Osteocyte (in vitro differentiated cells): ENCODE results near the gene MYO7B. TPM values are rescaled to one million over a fixed set of nuclear protein-coding genes. Genes with fewer than 3 reads are reported as not detected.

ENCODE experiments used
- DNase-seq: peaks from one replicate; pipeline ENCODE4 v3.0.0; 2021; ENCODE audit warnings: mixed read lengths; ENCODE audit not compliant: unreplicated experiment; ENCODE audit errors: extremely low spot score
- H3K27ac Mint-ChIP-seq: one replicate; pipeline ENCODE4 v1.8.0; 2021; ENCODE audit warnings: mild to moderate bottlenecking, mixed read lengths; ENCODE audit not compliant: unreplicated experiment
- H3K27me3 Mint-ChIP-seq: one replicate; pipeline ENCODE4 v1.8.0; 2021; ENCODE audit warnings: mixed read lengths; ENCODE audit not compliant: unreplicated experiment
- H3K36me3 Mint-ChIP-seq: one replicate; pipeline ENCODE4 v1.8.0; 2021; ENCODE audit warnings: mixed read lengths; ENCODE audit not compliant: unreplicated experiment
- H3K4me1 Mint-ChIP-seq: one replicate; pipeline ENCODE4 v1.8.0; 2021; ENCODE audit warnings: mixed read lengths; ENCODE audit not compliant: unreplicated experiment
- H3K4me3 Mint-ChIP-seq: one replicate; pipeline ENCODE4 v1.8.0; 2021; ENCODE audit warnings: mild to moderate bottlenecking, moderate library complexity, mixed read lengths; ENCODE audit not compliant: unreplicated experiment
- H3K9me3 Mint-ChIP-seq: one replicate; pipeline ENCODE4 v1.8.0; 2021; ENCODE audit warnings: mixed read lengths; ENCODE audit not compliant: unreplicated experiment
- total RNA-seq: library from RNA; stranded (reverse); gene quantifications from 2 replicates; pipeline ENCODE4 v1.2.1, GENCODE V29; 2021
- TF ChIP-seq, protein P1 (sequence below): fragments of 200-600 bp; sonication (generic); IDR thresholded peaks from 2 replicates; pipeline ENCODE4 v1.5.0; 2021; ENCODE audit warnings: antibody characterized with exemption, mild to moderate bottlenecking, moderate library complexity

The MYO7B gene
- total RNA-seq, 1 donor from 2014 or later = not detected

DNA sequence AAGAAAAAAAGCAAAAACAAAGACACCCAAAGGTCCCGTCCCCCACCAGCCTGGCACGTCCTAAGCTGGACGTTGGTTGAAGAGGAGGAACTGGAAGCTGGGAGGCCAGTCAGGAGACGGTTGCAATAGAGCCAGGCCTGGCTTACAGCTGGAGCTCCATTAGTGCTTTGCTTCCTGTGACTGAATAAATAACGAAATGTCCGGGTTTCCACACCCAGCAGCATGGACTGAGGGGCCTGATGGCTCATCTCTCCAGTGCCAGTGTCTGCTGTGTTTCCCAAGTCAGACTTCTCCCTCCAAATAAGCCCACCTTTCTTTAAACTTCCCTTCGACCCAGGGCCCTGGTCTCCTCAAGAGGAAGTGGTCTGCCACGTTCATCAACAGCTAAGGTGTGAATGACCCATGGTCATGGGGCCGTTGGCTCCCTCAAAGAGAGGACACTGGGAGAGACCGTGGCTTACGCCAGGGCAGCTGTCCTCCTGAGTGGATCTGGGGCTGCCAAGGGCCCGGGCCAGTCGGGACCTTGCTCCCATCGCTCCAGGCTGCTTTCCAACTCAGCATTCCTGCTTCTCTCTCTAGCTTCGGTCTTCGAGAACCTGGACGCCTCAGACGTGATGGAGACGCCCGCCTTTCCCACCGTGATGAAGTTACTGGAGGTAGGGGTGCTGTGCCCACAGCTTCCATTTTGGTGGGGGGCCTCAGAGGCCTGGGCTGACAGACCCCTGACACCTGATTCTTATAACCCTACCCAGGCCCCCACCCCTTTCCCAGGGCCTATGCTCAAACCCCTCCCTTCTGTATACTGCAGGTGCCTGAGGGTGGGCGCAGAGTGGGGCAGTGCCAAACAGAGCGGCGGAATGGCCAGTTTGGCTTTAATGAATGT is 44.9 kb downstream of the MYO7B start:
- peak; percentile 82 for DNase-seq
- no peak overlapping the region for H3K4me3 Mint-ChIP-seq
- H3K36me3 Mint-ChIP-seq = no peaks in the 10 kb centered on the region
- H3K27ac Mint-ChIP-seq = no peak overlapping the region
- peaks cover 20% of the 10 kb centered on the region for H3K4me1 Mint-ChIP-seq
- H3K27me3 Mint-ChIP-seq = peaks cover 3% of the 10 kb centered on the region
- TF ChIP-seq, protein P1, sequence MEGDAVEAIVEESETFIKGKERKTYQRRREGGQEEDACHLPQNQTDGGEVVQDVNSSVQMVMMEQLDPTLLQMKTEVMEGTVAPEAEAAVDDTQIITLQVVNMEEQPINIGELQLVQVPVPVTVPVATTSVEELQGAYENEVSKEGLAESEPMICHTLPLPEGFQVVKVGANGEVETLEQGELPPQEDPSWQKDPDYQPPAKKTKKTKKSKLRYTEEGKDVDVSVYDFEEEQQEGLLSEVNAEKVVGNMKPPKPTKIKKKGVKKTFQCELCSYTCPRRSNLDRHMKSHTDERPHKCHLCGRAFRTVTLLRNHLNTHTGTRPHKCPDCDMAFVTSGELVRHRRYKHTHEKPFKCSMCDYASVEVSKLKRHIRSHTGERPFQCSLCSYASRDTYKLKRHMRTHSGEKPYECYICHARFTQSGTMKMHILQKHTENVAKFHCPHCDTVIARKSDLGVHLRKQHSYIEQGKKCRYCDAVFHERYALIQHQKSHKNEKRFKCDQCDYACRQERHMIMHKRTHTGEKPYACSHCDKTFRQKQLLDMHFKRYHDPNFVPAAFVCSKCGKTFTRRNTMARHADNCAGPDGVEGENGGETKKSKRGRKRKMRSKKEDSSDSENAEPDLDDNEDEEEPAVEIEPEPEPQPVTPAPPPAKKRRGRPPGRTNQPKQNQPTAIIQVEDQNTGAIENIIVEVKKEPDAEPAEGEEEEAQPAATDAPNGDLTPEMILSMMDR = no peak
- no peaks in the 10 kb centered on the region for H3K9me3 Mint-ChIP-seq

DNA sequence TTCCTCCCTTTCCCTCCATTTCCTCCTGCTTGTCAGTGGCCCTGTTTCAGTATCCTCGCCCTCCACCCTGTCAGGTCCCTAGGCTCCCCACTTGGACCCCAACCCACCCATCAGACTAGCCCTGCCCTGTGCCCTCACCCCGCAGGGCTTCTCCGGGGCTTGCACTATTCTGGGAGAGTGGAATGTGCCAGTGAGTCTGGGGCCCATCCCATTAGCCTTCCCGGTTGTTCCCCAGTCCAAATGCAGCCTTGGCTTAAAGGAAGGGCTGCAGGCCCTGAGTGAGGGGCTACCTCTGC is 45.5 kb downstream of the MYO7B start:
- Mint-ChIP-seq H3K4me3 (no peak overlapping the region), H3K4me1 (peaks cover 14% of the 10 kb centered on the region), H3K36me3 (no peaks in the 10 kb centered on the region), H3K27ac (no peak overlapping the region), H3K9me3 (no peaks in the 10 kb centered on the region), H3K27me3 (peaks cover 3% of the 10 kb centered on the region)
- DNase-seq = no peak
- TF ChIP-seq, protein P1 = no peak

GRCh38 chr2:127581516-127582490 is 46.3 kb downstream of the MYO7B start:
- no peak overlapping the region for H3K4me3 Mint-ChIP-seq
- H3K4me1 Mint-ChIP-seq = peaks cover 6% of the 10 kb centered on the region
- peak; percentile 76 for DNase-seq
- H3K27ac Mint-ChIP-seq = no peak overlapping the region
- no peaks in the 10 kb centered on the region for H3K9me3 Mint-ChIP-seq
- no peaks in the 10 kb centered on the region for H3K36me3 Mint-ChIP-seq
- TF ChIP-seq, protein P1 = no peak
- H3K27me3 Mint-ChIP-seq = peaks cover 3% of the 10 kb centered on the region

DNA sequence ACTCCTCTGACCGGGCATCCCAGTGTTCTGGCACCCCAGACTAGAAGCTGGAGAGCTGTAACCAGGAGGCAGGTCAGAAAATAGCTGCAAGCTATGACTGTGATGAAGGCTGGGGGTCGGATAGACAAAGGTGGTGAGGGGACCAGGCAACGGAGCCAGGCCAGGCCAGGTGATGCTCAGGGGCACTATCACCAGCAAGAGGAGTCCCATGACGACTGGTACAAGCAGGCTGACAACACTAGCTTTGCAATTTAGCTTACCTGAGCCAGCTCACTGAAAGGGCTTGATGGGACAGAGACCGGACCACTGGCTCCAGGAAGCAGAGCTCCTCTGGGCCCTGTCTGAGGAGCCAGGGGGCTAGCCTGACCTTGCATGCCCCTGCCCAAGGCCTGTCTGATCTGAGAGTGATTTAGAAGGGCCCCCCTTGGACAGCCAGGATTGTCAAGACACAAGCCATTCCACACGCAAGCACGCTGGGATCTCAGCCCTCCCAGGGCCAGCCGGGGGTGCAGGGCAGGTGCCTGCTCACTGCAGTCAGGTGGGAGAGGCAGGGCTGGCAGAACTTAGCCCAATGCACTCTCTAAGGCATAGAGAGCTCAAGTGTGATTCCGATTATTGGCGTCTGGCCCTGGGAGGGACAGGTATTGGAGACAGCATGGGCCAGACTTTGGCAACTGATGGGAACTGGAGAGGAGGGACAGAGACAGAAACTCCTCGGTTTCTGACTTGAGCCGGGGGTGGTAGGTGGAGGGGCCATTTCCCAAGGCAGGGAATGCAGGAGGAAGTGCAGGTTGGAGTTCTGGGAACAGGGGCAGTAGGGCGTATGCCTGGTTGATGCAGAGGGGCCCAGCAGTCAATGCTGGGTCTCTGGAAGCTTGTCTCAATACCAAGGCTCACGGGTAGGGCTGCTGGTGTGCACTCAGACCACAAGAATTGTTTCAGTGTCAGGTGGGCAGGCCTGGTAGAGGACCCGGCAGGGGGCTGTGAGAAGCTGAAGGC is 47.7 kb downstream of the MYO7B start:
- Mint-ChIP-seq H3K4me1 (no peaks in the 10 kb centered on the region), H3K4me3 (no peak overlapping the region), H3K27me3 (peaks cover 3% of the 10 kb centered on the region), H3K27ac (no peak overlapping the region), H3K9me3 (no peaks in the 10 kb centered on the region), H3K36me3 (no peaks in the 10 kb centered on the region)
- peak; percentile 76 for DNase-seq
- TF ChIP-seq, protein P1 = no peak
